Erythroblast (primary cell): ENCODE results near the gene THADA.

Experiments
- GATA1 ChIP-seq: IDR thresholded peaks from 2 replicates; pipeline ENCODE4 v1.6.1; 2011; ENCODE audit warnings: low read depth, mild to moderate bottlenecking, control low read depth, low read length, moderate library complexity
- POLR2A ChIP-seq: IDR thresholded peaks from 2 replicates; pipeline ENCODE4 v1.6.1; 2011; ENCODE audit warnings: mild to moderate bottlenecking, low read length

- TF ChIP-seq POLR2A (no peak), GATA1 (no peak)
Observed at GRCh38 chr2:43539436-43539835, 56.4 kb downstream of the THADA start.
